Stimulated activated naive CD4-positive, alpha-beta T cell treated with Interleukin-2 at 50 U/mL for 16 hours (primary cell): ENCODE results near the gene RTL5.
A peak's percentile ranks its signal among the peaks of the same experiment; 100 is the strongest.
"Not testable (repeated sequence)": the region's sequence is repeated elsewhere in the genome, so short reads cannot be mapped to it uniquely, and the experiment has no call there.

Experiments
- DNase-seq: peaks from one replicate; lab custom pipeline; 2025; lab: John Stamatoyannopoulos, UW

Gene RTL5

GRCh38 chrX:72131317-72132294, at the start of gene RTL5:
TSS of gene RTL5 (minus strand) at chrX:72131915.
- peak; percentile 58 for DNase-seq

GRCh38 chrX:72180539-72180938, 48.8 kb upstream of the RTL5 start:
- DNase-seq: no peak

GRCh38 chrX:72176981-72177380, 45.3 kb upstream of the RTL5 start:
- no peak for DNase-seq

DNA sequence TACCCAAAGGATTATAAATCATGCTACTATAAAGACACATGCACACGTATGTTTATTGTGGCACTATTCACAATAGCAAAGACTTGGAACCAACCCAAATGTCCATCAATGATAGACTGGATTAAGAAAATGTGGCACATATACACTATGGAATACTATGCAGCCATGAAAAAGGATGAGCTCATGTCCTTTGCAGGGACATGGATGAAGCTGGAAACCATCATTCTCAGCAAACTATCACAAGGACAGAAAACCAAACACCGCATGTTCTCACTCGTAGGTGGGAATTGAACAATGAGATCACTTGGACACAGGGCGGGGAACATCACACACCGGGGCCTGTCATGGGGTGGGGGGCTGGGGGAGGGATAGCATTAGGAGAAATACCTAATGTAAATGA, 44.6 kb upstream of the RTL5 start:
- DNase-seq: not testable (repeated sequence)

GRCh38 chrX:72169008-72169728, 37.5 kb upstream of the RTL5 start:
- DNase-seq: peak; percentile 6

- DNase-seq: no peak
Measured at GRCh38 chrX:72165551-72165950, 33.8 kb upstream of the RTL5 start.

- DNase-seq: no peak
Measured at GRCh38 chrX:72159769-72160168, 28.1 kb upstream of the RTL5 start.

DNA sequence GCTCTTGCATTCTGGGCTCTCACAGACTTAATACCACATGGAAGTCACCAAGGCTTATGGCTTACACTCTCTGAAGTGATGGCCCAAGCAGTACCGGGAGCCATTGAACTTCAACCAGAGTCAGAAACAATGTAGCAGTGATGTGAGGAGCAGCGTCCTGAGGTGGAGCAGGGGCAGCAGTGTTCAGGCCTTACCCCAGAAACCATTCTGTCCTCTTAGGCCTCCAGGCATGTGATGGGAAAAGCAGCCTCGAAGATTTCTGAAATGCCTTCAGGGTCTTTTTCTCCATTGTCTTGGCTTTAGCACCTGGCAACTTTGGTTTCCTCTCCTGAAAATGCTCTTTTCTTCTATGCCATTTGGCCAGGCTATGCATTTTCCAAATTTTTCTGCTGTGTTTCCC, 27.1 kb upstream of the RTL5 start:
- DNase-seq: no peak

GRCh38 chrX:72146527-72146926, 14.8 kb upstream of the RTL5 start:
- DNase-seq: no peak

DNA sequence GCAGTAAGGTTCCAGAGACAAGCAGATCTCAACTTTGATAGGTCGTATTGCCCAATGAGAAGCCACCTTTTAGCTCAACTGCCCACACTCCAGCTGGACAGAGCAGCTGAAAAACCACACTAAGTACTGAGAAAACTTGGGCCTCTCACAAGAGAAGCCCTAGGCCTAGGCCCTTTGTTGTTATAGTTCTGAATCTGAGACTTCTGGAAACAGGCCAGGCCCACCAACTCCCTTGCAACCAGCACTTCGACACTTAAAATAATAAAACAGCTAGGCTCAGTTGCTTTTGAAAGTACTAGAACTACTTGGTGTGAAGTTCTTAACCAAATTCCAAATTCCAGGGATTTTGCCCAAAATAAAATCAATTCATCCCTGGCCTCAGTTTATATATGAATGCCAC, 13.5 kb upstream of the RTL5 start:
- DNase-seq: no peak

DNA sequence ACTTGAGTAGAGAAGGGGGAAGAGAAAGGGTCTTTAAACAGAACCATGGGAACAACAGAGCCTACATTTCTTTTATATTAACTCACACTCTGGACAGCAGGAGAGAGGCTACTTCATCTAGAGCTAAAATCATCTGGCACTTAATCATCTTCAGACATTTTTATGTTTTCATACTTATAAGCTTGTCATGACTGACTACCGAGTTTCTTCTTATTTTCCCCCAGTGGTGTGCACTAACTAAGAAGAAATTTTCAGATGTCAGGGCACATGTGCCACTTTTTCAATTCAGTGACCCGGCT, 11.8 kb upstream of the RTL5 start:
- DNase-seq: no peak

DNA sequence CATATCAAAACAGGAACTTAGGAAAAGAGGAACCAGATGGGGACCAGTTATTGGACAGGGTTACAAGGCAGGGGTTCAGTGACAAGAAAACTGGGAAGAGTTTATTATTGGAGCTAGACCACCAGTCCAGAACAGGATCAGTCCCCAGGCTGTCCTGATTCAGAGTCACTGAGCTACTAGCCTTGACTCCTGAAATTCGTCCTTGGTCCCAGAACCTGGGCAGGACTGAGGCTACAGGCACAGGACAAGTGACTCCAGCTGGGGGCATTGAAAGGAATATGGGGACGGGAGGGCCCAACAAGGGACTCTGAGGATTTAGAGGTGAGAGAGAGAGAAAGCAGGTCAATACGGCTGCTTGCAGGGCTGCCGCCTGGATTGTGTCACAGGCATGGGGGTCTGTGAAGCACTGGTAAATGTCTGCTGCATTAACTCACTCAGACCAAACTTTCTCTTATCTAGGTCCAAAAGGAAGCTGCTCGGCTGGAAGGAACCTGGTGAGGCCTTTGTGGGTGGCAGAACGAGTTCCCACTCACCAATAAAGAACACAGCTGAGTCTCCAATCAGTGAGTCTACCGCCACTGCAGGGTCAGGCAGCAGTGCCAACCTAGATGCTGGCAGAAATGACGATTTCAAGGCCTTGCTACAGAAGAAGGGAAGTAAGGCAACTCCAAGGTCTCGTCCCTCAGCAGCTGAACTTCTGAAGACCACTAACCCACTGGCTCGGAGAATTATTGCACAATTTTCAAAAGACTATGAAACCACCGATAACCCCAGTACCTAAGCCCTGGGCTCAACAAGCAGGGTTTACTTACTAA, 11.3 kb upstream of the RTL5 start:
- DNase-seq: no peak

DNA sequence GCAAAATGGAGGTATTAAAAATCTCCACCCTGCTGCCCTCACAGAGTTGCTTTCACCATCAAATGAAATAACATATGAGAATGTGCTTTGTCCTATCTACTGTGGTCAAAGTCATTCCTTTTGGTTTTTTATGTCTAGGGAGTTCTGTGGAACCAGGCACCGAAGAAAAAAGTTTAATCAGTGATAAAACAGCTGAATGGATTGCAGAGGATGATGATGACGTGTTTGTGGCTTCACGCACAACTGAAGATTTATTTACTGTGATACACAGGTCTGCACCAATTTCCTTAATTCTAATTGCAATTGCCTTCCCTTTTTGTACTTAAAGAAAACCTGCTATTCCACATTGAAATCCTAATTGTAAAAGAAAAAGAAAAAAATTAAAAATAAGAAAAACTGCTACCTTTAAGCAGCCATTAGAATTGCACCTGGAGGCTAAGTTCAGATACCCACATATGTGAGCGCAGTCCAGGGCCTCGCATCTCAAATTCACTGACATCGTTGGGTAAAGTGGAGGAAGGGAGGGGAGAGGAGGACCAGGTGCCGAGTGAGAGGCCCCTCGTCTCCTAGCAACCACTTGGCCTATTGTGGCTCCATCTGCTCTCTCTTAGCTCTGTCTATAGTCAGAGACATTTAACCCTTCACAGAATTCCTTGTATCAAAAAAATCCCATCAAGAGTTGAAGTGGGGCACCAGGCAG, 10.5 kb upstream of the RTL5 start:
- DNase-seq: no peak

DNA sequence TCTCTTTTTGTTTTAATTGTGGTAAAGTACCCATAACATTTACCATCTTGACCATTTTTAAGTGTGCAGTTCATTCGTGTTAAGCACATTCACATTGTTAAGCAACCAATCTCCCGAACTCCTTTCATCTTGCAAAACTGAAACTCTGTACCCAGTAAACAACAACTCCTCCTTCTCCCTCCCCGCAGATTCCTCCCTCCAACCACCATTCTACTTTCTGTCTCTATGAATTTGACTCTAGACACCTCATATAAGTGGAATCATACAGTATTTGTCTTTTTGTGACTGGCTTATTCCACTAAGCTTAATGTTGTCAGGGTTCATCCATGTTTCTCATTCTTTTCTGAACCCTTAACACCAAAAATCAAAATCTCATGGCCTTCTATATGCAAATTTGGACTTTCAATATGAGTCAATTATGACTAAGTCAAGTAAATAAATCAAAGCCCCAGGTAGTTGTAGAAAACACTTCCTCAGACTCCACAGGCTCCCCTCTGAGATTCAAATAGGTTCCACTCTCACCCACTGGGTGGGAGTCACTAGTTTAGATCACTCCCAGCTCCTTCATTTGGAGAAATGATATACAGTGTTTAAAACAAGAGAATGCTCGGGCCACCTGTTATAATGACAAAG, 9.8 kb upstream of the RTL5 start:
- peak; percentile 6 for DNase-seq

DNA sequence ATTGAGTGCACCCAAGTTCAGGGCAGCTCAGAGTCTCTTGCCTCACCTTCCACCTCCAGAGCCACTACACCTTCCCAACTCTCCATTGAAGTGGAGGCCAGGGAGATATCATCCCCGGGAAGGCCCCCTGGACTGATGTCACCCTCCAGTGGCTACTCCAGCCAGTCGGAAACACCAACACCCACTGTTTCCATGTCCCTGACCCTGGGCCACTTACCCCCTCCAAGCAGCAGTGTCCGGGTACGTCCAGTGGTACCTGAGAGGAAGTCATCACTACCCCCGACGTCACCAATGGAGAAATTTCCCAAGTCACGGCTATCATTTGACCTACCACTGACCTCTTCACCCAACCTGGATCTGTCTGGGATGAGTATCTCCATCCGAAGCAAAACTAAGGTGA, 7.8 kb upstream of the RTL5 start:
- DNase-seq: no peak

DNA sequence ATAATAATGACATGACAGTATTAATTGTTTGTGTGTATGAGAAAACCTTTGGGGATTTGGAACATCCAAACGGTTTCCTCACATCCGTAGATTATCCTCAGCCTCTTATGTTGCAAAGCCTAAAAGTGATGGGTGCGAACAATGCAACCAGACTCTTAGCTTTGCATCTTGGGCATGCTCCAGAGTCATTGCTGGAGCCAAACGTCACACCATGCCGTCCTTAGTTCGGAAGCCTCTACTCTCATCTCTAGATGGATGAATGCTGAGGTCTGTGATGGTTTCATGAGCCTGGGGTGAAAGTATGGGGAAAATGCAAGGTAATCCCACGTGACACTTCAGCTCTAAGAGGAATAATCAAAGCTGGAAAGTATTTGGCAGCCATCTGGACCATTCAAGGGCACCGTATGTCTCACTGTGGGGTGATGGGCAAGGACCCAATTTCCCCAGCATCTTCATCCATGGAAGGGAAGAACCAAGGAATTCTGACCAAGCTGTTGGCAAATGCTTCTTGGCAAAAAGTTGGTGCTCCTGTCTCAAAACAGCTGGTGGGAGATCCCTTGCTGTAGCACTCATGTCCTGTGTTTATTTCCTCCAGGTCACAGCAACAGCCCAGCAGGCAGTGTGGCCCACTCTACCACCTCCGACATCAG, 6.3 kb upstream of the RTL5 start:
- DNase-seq: no peak

GRCh38 chrX:72133851-72134546, 2.3 kb upstream of the RTL5 start:
- DNase-seq: no peak

DNA sequence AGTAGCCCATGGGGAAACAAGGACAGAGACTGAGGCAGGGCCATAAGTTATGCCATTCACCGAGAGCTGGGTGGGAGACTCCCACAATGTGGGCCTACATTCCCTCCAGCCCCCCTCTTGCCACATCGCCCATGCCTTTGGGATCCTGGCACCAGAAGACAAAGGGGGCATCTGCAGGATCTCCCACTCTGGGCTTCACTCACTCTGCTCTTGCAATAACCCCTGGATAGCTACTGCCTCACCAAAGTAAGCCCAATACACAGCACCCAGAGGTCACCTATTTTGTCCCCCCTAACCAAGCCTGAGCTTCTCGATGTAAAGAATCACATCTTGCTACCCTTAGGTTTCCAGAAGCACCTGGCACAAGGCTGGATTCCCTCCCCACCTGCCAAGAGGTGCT, 741 bp upstream of the RTL5 start:
- DNase-seq: no peak

DNA sequence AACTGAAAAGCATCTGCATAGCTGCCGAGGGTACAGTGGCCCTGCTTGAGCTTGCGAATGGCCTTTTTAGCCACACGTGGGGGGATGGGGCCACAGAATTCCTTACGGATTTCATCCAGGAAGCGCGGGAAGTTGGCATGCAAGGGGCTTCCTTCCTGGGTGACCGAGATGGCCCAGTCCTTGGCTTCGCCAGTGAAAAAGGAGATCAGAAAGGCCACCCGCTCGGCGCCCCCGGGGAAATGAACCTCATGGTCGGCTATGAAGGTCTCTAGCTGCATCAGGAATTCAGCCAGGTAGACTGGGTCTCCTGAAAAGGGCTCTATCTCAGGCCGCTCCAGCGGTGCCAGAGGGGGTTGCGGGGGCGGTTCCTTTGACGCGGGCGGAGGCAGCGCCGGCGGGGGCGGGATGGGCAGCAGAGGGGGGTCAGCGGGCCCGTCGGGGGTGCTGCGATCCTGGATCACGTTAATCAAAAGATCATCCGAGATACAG, 909 bp downstream of the RTL5 start:
- DNase-seq: no peak

- no peak for DNase-seq
Measured at GRCh38 chrX:72130156-72130761, 1.5 kb downstream of the RTL5 start.
